GM10266 (cell line): ENCODE measurements around the gene ATF3.

Experiments
- DNase-seq: peaks from one replicate; pipeline ENCODE4 v3.0.0; 2012; ENCODE audit errors: extremely low spot score
- TF ChIP-seq, protein P1 (sequence below): IDR thresholded peaks from 2 replicates; pipeline ENCODE4 v1.5.1; 2012; ENCODE audit warnings: mild to moderate bottlenecking, low read depth; ENCODE audit not compliant: control insufficient read depth, insufficient read depth; ENCODE audit errors: missing control alignments

ATF3 gene

DNA sequence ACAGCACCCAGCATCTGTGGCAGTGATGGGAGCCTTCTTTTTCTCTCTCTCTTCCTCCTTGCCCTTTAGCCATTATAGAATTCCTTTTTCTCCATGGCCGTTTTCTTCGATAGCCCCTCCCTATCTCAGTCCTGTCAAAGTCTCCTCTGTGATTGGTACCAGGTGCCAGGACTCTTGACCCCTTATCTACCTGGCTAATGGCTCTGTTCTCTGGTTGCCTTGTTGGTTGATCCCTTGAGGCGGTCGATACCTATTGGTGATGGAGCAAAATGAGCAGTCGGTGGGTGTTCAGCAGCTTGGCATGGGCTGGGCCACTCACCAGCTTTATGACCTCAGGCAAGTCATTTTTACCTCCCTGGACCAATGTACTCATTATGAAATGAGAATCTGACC lies 2.0 kb downstream of the ATF3 start:
- TF ChIP-seq, protein P1, sequence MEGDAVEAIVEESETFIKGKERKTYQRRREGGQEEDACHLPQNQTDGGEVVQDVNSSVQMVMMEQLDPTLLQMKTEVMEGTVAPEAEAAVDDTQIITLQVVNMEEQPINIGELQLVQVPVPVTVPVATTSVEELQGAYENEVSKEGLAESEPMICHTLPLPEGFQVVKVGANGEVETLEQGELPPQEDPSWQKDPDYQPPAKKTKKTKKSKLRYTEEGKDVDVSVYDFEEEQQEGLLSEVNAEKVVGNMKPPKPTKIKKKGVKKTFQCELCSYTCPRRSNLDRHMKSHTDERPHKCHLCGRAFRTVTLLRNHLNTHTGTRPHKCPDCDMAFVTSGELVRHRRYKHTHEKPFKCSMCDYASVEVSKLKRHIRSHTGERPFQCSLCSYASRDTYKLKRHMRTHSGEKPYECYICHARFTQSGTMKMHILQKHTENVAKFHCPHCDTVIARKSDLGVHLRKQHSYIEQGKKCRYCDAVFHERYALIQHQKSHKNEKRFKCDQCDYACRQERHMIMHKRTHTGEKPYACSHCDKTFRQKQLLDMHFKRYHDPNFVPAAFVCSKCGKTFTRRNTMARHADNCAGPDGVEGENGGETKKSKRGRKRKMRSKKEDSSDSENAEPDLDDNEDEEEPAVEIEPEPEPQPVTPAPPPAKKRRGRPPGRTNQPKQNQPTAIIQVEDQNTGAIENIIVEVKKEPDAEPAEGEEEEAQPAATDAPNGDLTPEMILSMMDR: no peak

DNA sequence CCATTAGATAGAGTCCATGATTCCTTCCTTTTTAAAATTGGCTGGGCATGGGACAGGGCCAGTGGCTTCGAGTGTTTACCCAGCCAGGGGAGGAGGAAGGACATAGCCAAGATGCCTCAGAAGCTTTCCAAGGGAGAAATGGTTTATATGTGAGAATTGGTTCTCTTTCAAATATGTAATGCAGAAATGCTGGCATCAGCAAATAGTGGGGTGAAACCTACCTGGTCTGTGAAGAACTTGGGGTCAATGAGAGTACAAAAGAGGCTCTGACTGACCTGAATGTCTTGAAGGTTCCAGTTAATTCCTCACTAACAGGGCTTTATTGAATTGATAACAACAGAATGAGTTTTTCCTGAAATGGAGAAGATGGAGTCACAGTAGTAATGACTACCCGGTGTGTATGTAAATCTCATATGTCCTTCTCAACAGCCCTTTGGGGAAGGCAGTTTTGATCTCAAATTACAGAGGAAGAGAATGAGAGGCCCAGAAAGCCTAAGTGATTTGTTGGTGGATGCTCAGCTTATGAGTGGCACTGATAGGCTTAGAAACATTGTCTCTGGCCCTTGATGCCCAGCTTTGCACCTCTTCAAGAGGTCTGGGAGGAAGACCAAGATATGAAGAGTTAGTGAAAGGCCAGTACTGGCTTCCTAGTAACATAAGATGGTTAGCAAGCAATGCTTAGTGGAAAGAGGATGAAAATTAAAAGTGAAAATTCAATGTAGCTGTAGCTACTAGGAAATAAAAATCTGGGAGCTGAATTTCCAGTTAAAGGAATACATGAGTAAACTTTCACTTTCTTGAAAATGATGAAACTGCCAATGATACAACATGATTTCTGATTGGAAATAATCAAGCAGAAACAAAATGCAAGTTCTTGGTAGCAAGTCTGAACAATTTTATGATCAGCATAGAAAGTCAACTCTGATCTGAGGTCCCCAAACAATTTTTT lies 2.7 kb downstream of the ATF3 start:
- TF ChIP-seq, protein P1: no peak
- DNase-seq: no peak

More for the DNA sequence above, 2.0 kb downstream of the ATF3 start:
- DNase-seq: no peak

DNA sequence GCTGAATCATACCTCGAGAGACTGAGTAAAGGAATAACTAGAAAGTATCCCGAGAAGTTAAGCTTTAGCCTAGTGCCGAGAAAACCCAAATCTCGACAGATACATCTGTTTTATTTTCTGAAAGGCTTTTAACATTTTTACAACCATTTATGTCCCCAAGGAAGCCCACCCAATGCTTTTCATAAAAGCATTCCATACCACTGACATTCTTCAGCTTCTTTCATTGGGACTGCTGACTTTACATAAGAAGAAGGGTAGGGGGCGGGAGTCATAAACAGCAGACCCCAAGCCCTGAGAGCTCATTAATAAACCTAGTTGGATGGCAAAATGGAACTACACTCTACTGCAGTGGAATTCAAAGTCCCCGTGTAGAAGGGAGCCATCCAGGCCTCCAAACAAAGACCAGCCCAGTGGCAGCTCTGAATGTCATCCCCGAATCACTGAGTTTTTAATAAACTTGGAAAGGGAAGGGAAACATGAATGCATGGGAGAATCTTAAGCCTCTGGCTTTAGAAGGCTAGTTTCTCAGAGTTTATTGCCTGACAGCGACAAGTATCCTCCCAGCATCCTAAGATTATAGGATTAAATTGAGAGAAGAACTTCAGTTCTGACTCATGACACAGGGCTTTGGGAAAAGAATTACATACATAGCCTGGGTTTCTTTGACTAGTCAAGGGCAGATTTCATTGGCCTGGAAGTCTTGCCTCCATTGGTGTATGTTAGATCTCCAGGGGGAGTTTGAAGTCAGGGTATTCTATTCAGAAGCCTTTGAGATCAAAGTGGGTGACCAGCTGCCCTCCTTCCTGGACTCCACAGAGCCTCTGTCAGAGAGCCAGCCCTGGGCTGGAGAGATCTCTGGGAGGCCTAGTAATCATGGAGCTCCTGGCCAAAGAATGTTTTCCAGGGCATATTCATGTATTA lies 3.7 kb downstream of the ATF3 start:
- TF ChIP-seq, protein P1: no peak
- no peak for DNase-seq

DNA sequence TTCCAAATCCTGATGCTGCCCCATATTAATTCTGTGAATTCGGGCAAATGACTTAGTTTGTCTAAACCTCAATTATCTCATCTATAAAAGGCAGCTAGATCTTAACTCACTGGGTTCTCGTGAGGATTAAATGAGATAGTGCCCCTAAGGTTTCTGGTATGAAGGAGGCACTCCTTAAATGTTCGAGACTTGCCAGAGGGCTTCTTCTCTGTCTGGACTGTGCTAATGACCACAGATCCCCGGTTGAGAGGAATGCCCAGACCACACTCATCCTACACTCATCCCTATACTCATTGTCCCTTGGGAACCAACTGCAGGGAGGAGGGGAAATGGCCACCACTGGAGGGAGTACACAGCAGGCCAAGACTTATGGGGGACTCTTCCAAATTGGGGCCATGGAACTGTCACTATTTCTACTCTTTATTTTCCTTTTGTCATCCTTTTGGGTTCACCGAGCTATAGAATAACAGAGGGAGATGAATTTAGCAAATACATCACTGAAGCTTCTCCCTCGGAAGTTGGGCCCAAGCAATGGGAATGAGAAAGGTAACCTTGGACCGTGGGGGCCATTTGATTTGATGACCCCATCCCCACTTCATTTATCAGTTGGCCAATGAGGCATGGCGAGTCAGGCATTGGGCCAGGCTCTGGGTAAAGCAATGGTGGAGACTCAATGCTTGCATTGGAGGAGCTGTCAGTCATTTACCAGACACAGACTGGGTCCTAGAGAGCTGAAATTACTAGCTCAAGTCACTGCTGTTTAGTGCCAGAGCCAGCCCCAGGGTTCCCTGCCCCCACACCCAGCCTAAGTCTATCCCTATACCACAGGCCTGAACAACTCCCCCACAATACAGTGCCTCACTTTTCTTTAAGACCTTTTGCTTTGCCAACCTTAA lies 5.1 kb downstream of the ATF3 start:
- TF ChIP-seq, protein P1: no peak

DNA sequence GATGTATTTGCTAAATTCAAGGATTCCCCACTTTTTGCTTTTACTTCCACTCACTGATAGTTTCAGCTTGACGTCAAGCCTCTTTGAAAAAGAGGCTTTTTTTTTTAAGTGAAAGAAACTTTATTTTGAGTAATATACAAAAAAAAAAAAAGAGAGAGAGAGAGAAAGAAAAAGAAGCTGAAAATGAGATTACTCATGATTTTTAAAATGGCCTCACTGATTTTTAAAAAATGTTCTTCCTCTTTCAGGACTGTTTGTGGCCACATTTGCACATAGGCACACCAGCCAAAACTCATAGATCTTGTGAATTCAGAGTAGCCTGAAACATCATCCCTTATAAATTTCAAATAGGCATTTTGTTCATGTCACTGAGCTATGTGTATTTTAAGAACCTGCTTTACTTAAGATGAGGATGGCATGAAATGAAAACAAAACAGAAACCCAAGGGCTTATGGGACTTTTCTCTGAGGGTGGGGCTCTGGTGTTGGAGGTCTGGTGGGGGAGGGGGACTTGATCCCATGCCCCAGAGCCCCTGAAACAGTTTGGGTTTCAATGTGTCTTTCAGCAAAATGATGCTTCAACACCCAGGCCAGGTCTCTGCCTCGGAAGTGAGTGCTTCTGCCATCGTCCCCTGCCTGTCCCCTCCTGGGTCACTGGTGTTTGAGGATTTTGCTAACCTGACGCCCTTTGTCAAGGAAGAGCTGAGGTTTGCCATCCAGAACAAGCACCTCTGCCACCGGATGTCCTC lies 6.1 kb downstream of the ATF3 start:
- DNase-seq: no peak
- TF ChIP-seq, protein P1: no peak

More for the DNA sequence above, 5.1 kb downstream of the ATF3 start:
- DNase-seq: no peak

DNA sequence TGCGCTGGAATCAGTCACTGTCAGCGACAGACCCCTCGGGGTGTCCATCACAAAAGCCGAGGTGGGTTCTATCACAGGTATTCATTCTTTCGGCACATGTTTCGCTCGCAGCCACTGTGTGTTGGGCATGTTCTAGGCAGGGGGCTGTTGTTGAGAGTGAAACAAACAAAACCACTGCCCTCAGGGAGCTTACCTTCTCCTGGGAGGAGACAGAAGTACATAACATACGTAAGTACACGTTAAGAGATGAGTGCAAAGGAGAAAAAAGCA lies 6.6 kb downstream of the ATF3 start:
- TF ChIP-seq, protein P1: no peak
- DNase-seq: no peak
